Bronchial epithelial cell (primary cell): ENCODE measurements around the gene OLFM1. TPM values are rescaled to one million over a fixed set of nuclear protein-coding genes. Genes with fewer than 3 reads are reported as not detected.

Experiments
- DNase-seq: peaks from one replicate; pipeline ENCODE4 v3.0.0-alpha.2; 2010; ENCODE audit warnings: low read depth
- FAIRE-seq: peaks from 2 replicates; lab custom pipeline; 2011; peaks lifted over from hg19 to GRCh38; lab: Jason Lieb, UNC
- H3K27me3 ChIP-seq: 2 replicates; pipeline ENCODE4 v1.5.1; 2011; ENCODE audit warnings: low read length; ENCODE audit not compliant: control insufficient read depth, insufficient read depth
- H3K36me3 ChIP-seq: 2 replicates; pipeline ENCODE4 v1.5.1; 2011; ENCODE audit warnings: low read length; ENCODE audit not compliant: control insufficient read depth, insufficient read depth
- H3K4me3 ChIP-seq: 2 replicates; pipeline ENCODE4 v1.5.1; 2011; ENCODE audit warnings: mild to moderate bottlenecking, low read depth, low read length, control low read depth
- total RNA-seq: library from RNA; depleted of rRNA; stranded (reverse); fragments of >200 nt; gene quantifications from 2 replicates; pipeline ENCODE4 v1.2.1, GENCODE V29; 2014
- TF ChIP-seq, protein P1 (sequence below): IDR thresholded peaks from 2 replicates; pipeline ENCODE4 v1.5.1; 2011; ENCODE audit warnings: mild to moderate bottlenecking, moderate library complexity, low read length, control low read depth, inconsistent platforms; ENCODE audit not compliant: insufficient read depth, severe bottlenecking

The OLFM1 gene
- total RNA-seq, 1 donor from 2014 or later: 0.26 TPM

DNA sequence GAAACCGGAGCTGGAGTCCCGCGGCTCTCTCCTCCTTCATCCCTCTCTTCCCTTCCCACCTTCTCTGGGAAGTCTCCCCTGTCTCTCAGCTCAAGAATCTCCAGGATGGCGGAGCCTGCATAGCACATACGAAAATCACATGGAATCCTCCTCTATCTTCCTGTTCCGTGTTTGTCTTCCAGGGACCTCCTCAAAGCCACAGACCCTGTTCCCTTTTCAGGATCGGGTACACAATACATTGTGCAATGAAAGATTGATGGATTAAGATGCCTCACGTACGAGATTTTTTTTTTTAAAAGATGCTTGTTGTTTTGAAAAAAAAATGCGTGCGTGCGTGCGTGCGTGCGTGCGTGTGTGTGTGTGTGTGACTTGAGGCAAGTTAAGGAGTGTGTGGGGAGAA, 46.6 kb upstream of the OLFM1 start:
- TF ChIP-seq, protein P1, sequence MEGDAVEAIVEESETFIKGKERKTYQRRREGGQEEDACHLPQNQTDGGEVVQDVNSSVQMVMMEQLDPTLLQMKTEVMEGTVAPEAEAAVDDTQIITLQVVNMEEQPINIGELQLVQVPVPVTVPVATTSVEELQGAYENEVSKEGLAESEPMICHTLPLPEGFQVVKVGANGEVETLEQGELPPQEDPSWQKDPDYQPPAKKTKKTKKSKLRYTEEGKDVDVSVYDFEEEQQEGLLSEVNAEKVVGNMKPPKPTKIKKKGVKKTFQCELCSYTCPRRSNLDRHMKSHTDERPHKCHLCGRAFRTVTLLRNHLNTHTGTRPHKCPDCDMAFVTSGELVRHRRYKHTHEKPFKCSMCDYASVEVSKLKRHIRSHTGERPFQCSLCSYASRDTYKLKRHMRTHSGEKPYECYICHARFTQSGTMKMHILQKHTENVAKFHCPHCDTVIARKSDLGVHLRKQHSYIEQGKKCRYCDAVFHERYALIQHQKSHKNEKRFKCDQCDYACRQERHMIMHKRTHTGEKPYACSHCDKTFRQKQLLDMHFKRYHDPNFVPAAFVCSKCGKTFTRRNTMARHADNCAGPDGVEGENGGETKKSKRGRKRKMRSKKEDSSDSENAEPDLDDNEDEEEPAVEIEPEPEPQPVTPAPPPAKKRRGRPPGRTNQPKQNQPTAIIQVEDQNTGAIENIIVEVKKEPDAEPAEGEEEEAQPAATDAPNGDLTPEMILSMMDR: no peak
- no peak for DNase-seq
- no peak for FAIRE-seq

DNA sequence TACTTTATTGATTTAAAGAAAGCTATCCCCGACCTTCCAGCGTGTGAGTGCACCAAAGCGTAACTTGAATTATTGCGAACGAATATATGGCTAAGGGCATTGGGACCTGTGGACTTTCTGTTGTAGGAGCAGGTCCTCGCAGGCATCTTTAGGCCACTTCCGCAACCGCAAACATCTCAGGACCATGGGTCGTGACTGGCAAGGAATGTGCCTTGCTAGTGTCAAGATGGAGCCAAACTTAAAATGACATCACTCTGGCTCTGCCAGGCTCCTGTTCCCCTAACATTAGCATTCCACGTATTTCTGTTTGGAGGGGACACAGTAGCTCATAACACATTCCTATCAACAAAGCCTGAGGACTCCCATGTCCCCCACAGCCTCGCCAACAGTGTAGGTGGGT, 44.1 kb upstream of the OLFM1 start:
- FAIRE-seq (no peak), DNase-seq (no peak)
- TF ChIP-seq, protein P1: no peak
- no peak overlapping the region for H3K4me3 ChIP-seq
- H3K36me3 ChIP-seq: no peaks in the 10 kb centered on the region
- no peaks in the 10 kb centered on the region for H3K27me3 ChIP-seq

More for the DNA sequence above, 46.6 kb upstream of the OLFM1 start:
- Histone ChIP-seq H3K36me3 (no peaks in the 10 kb centered on the region), H3K27me3 (no peaks in the 10 kb centered on the region), H3K4me3 (no peak overlapping the region)

DNA sequence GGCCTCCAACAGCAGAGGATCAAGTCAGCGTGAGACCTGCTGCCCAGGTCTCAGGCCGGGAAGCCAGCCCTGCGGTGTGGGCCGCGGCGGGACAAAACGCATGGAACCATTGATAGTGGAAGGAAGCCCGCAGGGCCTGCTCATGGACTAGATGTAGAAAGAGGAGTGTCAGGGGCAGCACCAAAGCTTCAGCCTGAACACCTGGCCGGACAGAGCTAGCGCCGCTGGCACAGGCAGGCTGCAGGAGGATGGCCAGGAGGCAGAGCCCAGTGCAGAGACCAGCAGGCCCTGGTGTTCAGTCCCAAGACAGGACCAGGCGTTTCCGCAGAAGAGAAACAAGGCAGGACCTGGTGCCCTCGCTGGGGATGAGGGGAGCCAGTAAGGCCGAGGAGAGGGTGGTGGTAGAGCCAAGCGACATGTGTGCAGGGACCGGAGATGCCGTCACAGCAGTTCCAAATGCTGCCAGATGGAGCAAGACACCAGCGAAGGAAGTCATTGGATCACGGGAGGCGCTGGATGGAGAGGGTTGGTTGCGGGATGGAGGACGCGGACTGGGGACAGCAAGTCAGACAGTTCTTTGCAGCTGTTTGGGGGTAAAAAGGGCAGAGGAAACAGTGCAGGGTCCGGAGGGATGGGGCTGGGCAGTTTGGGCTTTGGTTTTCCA, 42.1 kb upstream of the OLFM1 start:
- DNase-seq: no peak
- FAIRE-seq: peak; percentile 7
- TF ChIP-seq, protein P1: no peak
- Histone ChIP-seq H3K36me3 (no peaks in the 10 kb centered on the region), H3K4me3 (no peak overlapping the region), H3K27me3 (no peaks in the 10 kb centered on the region)

DNA sequence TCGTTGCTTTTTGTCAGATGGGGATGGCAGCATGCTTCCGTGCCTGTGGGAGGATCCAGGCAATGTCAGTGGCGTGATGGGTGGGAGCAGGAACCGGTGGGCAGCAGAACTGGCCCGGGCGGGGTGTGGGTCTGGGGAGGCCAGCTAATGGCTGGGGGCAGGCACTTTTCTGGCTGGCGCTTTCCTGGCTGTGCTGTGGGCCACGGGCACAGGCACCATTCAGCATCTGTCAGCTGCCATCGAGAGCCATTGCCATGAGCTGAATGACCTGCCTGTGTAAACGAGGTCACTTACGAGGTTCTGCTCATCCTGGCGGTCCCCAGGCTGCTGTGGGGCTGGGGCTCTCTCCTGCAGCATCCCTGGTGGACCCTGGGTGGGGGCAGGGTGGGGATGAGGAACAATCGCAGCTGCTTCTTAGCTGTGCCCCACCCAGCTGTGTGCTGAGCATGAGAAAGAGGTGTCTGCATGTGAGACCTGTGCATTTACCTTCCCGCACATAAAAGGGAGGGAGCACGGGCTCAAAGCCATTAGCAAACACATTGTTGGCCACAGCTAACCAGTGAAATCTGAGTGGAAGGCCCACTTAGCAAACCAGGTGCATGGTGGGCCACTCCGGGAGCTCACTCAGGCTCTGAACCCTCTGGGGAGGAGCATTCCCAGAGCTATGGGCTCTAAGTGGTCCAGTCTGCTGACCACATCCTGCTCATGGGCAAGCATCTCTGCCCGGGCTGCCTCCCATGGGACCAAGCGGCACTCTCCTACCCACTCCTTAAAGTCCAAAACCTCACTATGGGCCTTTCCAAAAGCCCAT, 41.3 kb upstream of the OLFM1 start:
- DNase-seq (no peak), FAIRE-seq (no peak)
- no peaks in the 10 kb centered on the region for H3K27me3 ChIP-seq
- TF ChIP-seq, protein P1: no peak
- no peaks in the 10 kb centered on the region for H3K36me3 ChIP-seq
- no peak overlapping the region for H3K4me3 ChIP-seq

DNA sequence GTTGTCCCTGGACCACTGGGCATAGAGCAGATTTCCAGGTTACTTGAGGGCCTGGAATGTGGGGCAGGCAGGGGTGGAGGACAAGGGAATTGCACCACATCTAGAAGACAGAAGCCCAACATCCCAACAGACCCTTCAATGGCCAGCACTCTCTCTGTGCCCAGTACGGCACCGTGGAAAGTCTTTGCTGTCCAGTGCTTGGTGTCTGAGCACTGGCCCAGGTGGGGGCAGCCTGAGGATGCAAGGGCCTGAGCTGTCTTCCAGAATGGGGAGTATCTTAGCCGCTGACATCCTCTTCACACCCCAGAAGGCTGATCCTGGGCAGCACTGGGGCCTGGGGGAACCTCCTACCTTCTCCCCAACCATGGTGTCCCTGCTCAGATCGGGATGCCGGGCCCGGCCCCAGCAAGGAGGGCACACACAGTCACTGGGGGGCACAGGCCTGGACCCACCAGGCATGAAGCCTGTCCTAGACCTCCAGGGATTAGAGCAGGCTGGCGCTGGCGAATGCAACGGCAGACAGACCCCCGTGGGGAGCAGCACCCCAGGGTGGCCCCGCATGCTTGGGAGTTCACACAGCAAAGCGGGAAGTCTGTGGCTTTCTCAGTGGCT, 40.6 kb upstream of the OLFM1 start:
- H3K4me3 ChIP-seq: no peak overlapping the region
- FAIRE-seq (no peak), DNase-seq (no peak)
- TF ChIP-seq, protein P1: no peak
- no peaks in the 10 kb centered on the region for H3K27me3 ChIP-seq
- H3K36me3 ChIP-seq: no peaks in the 10 kb centered on the region
